Measurements from ENCODE around the gene MPO. TPM values are rescaled to one million over a fixed set of nuclear protein-coding genes. Genes with fewer than 3 reads are reported as not detected.

Gene MPO
- total and polyA plus RNA-seq, 2 of the 4 experiments (the other 2 are of a cell fraction) = not detected

- no TSS peak for BruUV-seq (replicated peaks)
- H2BK20ac ChIP-seq (ENCODE audit: low read depth, low read length) = no peak overlapping the region
- H4K8ac ChIP-seq (ENCODE audit: low read depth in 2 of 2, low read length in 2 of 2) = no peak overlapping the region
- H3K18ac ChIP-seq (ENCODE audit: low read depth, low read length) = no peak overlapping the region
- H3K56ac ChIP-seq (ENCODE audit: extremely low read depth, insufficient read depth, low read length) = no peak overlapping the region
- intact Hi-C loops (cut with micrococcal nuclease) (no loop called here), in situ Hi-C loops (cut with MboI; ENCODE audit: low sequenced_read_pairs) (no loop called here), dilution Hi-C loops (cut with HindIII; ENCODE audit: low sequenced_read_pairs, unreplicated experiment) (no loop called here)
- H2AFZ ChIP-seq (replicated peaks; ENCODE audit: low read length, poor library complexity) = no peak overlapping the region
- H2BK120ac ChIP-seq (ENCODE audit: low read depth, low read length) = no peak overlapping the region
- POLR2A ChIA-PET (ENCODE audit: unreplicated experiment) = no interaction called here
- H3K9me3 ChIP-seq (ENCODE audit: control insufficient read depth, insufficient read depth, low read length) = no peaks in the 10 kb centered on the region
- no peak overlapping the region for H2AK5ac ChIP-seq (ENCODE audit: low read depth, low read length)
- H3K79me1 ChIP-seq (ENCODE audit: low read depth in 1 of 2, low read length in 2 of 2) = no peaks in the 10 kb centered on the region
- no peaks in the 10 kb centered on the region for H4K20me1 ChIP-seq (ENCODE audit: insufficient read depth, low read length)
- WGBS, 2 experiments (ENCODE audit: extremely low coverage in 2 of 2, insufficient read length in 1 of 2) = 8% methylated on average over 2 of the region's 8 CpGs; no CpG with 5 or more reads in 1 of the 2 experiments
- H3K4me3 ChIP-seq (ENCODE audit: insufficient read depth, low read depth, low read length) = no peak overlapping the region
- CTCF ChIA-PET = no interaction called here
- H3K36me3 ChIP-seq (ENCODE audit: control insufficient read depth, insufficient read depth, low read length) = no peaks in the 10 kb centered on the region
- no peaks in the 10 kb centered on the region for H3K9me1 ChIP-seq (ENCODE audit: insufficient read depth, low read length)
- H3K27me3 ChIP-seq (ENCODE audit: control insufficient read depth, insufficient read depth, low read length) = peaks cover 20% of the 10 kb centered on the region
- H3K14ac ChIP-seq (replicated peaks; ENCODE audit: low read depth, low read length) = no peak overlapping the region
- no peak overlapping the region for H2BK15ac ChIP-seq (ENCODE audit: low read depth, low read length)
- H3K4me1 ChIP-seq (ENCODE audit: control insufficient read depth, insufficient read depth, low read length) = no peaks in the 10 kb centered on the region
- no peak overlapping the region for H2BK5ac ChIP-seq (ENCODE audit: low read depth, low read length, poor library complexity, severe bottlenecking)
- no peak overlapping the region for H4K5ac ChIP-seq (ENCODE audit: low read depth, low read length)
- no peak overlapping the region for H3K4me2 ChIP-seq (ENCODE audit: low read depth, low read length)
- H4K91ac ChIP-seq (ENCODE audit: insufficient read depth, low read depth, low read length) = no peak overlapping the region
- H3K27ac ChIP-seq (ENCODE audit: insufficient read depth, low read length) = no peak overlapping the region
- no peak overlapping the region for H3K23ac ChIP-seq (ENCODE audit: low read depth, low read length)
- ATAC-seq (ENCODE audit: low read depth) (no peak), DNase-seq (no peak)
- no peak overlapping the region for H2AK9ac ChIP-seq (replicated peaks; ENCODE audit: low read depth, low read length, poor library complexity)
- TF ChIP-seq USF2 (IDR thresholded peaks at IDR 0.05; ENCODE audit: low read depth, low read length) (no peak), SMC3 (IDR thresholded peaks at IDR 0.05; ENCODE audit: low read depth, low read length) (no peak), RFX5 (IDR thresholded peaks at IDR 0.05; ENCODE audit: low read depth, low read length) (no peak), POLR2A (IDR thresholded peaks at IDR 0.05; ENCODE audit: low read depth, low read length) (no peak)
- H3K9ac ChIP-seq (ENCODE audit: low read depth, low read length) = no peak overlapping the region
- H3K4ac ChIP-seq (ENCODE audit: low read depth, low read length) = no peak overlapping the region
Observed at GRCh38 chr17:58254803-58255202, 25.9 kb downstream of the MPO start.
